HG03442 (cell line): Measurements from ENCODE around the gene BICDL2.

Experiments
- ATAC-seq: cut with Tn5 transposase; IDR thresholded peaks from one replicate; pipeline ENCODE4 v1.9.1; 2021; ENCODE audit warnings: mild to moderate bottlenecking, moderate library complexity; ENCODE audit not compliant: unreplicated experiment

The BICDL2 gene

DNA sequence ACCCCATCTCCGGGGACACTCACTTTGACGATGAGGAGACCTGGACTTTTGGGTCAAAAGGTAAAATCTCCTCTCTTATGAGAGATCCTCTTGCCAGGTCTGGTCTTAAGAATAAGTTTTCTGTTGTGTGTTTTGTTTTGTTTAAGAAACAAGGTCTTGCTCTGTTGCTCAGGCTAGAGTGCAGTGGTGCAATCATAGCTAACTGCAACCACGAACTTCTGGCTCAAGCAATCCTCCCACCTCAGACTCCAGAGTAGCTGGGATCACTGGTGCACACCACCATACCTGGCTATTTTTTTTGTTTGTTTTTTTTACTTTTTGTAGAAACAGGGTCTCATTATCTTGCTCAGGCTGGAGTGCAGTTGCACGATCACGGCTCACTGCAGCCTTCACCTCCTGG, 13.7 kb upstream of the BICDL2 start:
- no peak for ATAC-seq

DNA sequence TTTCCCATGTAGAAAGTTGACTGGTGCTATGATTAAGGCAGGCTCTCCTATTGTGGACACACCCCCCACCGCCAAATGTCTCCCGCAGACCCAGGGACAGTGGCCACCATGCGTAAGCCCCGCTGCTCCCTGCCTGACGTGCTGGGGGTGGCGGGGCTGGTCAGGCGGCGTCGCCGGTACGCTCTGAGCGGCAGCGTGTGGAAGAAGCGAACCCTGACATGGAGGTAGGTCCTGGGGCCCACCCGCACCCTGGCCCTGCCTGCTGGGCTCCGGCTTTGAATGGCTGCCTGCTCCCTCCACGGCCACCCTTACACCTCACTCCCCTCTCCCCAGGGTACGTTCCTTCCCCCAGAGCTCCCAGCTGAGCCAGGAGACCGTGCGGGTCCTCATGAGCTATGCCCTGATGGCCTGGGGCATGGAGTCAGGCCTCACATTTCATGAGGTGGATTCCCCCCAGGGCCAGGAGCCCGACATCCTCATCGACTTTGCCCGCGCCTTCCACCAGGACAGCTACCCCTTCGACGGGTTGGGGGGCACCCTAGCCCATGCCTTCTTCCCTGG, 13.3 kb upstream of the BICDL2 start:
- ATAC-seq: no peak

DNA sequence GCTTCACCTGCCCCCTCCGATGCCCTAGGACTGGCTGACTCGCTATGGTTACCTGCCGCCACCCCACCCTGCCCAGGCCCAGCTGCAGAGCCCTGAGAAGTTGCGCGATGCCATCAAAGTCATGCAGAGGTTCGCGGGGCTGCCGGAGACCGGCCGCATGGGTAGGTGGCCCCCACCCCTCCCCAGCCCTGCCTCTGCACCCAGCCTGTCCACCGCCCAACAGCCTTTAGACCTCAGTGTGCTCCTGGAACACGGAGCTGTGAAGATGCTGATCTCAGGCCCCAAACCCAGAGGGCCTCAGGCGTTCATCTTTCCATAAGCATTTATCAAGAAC, 10.6 kb upstream of the BICDL2 start:
- no peak for ATAC-seq

DNA sequence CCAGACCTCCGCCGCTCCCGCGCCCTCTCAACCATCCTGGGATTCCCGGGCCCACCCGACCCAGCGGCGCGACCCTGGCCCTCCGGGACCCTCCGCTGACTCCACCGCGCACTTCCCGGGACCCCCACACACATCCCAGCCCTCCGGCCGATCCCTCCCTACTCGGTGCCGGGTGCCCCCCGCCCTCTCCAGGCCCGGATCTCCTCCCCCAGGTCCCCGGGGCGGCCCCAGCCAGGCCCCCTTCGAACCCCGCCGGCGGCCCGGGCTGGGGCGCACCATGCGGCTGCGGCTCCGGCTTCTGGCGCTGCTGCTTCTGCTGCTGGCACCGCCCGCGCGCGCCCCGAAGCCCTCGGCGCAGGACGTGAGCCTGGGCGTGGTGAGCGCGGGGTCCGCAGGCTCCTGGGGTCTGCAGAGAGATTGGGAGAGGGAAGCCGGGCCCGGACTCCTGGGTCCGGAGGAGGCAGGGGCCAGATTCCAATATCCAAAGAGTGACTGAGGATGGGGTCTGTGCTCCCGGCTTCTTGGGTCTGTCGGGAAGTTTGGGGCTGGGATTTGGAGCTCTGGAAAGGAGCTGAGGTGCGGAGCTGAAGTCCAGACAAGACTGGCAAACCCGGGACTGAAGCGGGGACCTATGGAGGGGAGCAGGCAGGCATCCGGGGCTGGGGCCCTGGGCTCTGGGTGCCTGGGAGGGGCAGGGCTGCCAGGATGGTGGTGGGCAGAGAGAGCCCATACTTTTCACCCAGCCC, 10.1 kb upstream of the BICDL2 start:
- ATAC-seq: no peak

DNA sequence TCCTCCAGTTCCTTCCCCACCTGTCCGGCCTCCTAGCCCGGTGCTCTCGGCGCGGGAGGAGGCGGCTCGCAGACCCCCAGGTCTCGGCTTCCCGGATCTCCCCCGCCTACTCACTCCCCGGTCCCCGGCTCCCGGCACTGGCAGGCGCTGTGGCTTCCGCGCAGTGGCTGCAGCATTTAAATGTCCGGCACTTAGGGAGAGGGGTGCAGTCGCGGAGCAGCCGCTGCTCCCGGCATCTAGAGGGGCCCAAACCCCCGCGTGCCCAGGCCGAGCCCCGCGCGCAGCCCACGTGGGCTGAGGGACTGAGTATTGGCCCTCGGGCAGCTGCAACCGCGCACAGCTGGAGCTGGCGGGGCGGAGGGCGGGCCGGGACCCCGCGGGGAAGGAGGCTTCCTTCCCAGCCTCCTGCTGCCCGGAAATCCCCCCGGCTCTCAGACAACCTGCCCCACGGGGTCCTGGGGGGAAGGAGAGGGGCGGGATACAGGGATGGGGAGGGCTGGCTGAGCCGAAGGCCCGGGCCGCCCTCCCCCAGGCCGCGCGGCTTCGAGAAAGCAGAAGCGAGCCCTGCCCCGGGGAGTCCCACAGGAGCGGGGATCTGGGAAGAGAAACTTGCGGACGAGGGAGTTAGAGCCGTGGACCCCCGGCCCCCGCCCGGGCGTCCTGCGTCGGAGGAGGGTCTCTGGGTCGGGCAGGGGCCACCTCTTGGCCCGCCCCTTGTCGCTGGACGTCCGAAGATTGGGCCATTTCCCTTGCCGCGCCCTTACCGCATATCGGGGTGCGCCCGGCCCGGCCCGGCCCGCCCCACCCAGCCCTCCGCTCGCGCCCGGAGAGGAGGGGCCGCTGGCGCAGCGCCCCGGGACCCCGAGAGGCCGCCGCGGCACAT, 9.3 kb upstream of the BICDL2 start, which contains the start of gene MMP25:
MMP25 (plus strand) TSS at position 804 of the 883 bp plus-strand sequence. CDS start 357 bp downstream, outside the sequence.
- ATAC-seq: no peak

DNA sequence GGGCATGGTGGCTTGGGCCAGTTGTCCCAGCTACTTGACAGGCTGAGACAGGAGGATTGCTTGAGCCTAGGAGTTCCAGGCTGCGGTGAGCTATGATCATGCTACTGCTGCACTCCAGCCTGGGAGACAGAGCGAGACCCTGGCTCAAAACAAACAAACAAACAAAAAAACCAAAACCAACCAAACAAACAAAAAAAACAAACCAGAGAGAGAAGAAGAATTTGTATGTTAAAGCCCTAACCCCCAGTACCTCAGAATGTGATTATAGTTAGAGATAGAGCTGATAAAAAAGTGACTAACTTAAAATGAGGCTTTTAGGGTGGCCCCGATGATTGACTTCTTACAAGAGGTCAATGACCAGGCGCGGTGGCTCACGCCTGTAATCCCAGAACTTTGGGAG, 8.0 kb upstream of the BICDL2 start:
- ATAC-seq: no peak

DNA sequence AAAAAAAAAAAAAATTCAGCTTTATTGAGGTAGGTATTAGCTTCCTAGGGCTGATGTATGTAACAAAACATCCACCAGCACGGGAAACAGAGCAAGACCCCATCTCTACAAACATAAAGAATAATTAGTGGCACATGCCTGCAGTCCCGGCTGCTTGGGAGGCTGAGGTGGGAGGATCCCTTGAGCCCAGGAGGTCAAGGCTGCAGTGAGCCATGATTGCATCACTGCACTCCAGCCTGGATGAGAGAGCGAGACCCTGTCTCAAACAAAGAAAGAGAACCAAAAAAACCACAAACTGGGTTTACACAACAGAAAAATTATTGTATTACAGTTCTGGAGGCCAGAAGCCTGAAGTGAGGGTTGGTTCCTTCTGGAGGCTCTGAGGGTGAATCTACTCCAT, 5.6 kb upstream of the BICDL2 start:
- ATAC-seq: no peak

DNA sequence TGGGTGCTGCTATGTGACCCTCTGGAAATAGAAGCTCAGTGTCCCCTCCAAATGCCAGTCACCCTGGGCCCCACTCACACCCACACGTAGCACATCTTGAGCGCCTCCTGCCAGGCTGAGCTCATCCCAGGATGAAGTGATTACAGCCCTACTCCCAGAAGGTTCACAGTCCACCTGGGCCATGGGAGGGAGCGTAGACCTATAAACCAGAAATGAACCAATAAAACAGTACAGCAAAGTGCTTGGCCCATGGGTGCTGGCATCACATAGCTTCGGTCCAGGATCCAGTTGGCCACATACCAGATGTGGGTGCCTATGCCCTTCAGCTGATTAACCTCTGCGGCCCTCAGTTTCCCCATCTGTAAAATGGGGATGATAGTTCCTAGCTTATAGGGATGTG, 2.2 kb upstream of the BICDL2 start:
- no peak for ATAC-seq

DNA sequence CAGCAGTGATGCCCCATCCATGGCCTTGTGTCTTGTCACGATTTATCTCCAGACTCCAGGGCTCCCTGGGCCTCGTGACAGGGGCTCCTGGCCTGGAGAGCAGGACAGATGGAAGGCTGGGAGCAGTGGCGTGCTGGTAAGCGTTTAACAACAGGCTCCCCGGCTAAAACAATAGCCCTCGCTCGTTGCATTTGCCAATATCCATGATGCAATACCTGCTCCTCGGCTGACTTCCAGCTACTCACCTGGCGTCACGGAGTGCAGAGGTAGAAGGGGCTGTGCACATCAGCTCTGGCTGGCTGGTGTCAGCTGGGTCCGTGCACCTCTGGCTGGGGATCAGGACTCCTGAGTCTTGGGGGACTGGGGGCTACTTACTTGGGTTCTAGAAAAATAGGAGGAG, 1.5 kb upstream of the BICDL2 start:
- ATAC-seq: no peak

DNA sequence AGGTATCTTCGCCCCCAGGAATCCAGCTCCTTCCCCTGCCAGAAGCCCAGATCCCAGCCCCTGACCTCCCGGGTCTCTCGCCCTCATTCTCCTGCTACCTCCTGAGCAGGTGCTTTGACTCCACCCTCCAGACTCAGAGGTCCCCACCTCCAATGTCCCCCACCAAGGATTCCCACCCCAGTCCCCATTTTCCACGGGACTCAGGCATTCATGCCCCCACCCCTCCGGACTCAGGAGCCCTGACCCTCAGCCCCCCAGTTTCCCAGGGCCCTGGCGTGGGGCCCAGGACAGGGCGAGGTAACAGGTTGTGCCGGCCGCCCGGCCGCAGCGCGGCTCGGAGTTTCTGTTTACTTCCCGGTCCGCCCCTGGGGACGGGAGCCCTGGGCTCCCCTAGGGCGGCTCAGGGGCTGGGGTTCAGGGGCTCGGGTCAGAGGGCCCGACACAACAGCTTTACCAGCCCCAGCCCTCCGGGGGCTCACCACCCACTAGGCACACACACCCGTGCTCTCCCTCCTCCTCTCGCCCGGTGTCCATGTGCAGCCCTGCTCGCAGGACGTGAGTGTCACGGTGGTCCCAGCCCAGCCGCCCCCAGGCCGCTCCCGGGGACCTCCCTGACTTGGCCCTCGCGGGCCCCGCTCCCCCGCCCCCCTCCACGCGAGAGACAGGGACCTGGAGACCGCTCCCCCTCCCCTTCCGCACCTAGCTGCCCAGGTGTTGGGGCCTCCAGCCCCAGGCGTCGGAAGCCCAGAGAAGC, 595 bp downstream of the BICDL2 start:
- no peak for ATAC-seq

DNA sequence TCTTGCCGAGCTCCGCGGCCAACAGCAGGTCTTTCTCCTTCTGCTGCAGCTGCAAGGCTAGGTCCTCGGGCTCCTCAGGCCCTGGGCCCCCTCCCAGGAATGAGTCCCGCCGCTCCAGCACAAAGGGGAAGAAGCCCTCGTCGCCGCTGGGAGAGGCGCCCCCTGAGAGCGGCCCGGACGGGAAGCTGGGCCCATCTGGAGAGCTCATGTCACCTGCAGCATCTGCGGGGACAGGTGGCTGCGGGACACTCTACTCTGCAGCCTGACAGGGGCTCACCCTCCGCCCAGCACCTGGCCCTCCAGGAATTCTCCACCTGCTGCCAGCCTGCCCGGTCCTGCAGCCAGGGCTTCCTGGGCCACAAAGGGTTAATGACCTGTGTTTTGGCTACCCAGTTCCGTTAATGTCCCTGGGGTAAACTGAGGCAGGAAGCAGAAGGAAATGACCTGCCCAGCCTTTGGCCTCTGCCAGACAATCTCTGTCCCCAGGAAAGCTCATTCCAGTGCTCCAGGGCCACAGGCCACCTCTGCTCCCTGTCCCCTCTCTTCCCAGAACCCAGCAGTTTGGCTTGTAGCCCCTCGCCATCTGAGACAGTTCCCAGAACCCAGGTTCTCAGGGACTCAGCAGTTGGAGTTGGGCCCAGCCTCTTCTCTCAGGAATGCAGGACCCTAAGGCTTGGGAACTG, 1.3 kb downstream of the BICDL2 start:
- no peak for ATAC-seq

DNA sequence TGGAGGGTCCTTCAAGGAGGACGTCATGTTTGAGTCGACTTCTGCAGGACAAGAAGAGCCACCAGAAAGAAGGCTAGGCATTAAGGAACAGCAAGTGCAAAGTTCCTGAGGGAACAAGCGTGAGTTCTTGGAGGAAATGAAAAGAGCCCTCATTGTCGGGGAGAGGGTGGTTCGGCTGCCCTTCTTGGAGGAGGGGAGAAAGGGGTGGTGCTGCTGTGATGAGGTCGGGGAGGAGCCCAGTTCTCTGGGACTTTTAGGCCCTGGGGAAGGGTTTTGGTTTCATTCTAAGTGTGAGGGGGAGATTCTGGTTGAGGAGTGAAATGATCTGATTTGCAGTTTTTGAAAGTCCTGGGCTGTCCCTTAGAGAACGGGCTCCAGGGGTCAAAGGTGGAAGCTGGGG, 4.1 kb downstream of the BICDL2 start:
- ATAC-seq: no peak

DNA sequence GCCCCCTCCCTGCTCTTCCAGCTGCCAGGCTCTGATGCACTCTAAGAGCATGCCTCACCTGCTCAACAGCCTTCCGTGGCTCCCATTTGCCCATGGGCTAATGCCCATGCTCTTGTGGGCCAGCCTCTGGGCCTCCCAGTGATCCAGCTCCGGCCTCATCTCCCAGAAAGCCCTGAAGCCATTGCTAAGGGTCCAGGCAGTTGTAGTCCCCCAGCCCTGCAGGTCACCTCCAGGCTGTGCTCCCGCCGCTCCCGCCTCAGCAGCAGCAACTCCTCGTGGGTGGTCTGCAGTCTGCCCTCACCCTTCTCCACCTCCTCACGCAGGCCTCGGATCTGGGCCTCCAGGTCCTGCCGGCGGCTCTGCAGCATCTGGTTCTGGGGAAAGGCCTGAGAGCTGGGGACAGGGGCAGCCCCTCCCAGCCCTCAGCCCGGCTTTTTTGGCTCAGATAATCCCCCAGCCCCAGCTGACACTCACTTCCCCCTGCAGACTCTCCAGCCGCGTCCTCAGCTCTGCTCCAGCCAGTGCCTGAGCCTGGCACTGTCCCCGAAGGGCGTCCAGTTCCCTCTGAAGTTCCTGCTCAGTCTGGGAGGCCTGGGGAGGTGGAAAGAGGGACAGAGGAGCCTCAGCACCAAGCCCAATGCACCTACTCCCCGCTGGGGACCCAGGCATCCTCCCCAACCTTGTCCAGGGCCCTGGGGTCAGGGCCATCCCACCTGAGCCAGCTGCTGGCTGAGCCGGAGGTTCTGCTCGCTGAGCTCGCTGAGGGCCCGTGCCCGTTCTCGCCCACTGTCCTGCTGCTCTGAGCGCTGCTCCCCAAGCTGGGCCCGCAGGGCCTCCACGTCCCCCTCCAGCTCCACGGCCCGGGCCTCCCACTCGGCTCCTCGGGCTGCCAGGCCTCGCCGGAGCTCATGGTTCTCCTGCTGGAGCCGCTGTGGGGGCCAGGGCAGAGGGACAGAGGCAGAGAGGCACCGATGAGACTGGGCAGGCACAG, 6.2 kb downstream of the BICDL2 start:
- no peak for ATAC-seq

DNA sequence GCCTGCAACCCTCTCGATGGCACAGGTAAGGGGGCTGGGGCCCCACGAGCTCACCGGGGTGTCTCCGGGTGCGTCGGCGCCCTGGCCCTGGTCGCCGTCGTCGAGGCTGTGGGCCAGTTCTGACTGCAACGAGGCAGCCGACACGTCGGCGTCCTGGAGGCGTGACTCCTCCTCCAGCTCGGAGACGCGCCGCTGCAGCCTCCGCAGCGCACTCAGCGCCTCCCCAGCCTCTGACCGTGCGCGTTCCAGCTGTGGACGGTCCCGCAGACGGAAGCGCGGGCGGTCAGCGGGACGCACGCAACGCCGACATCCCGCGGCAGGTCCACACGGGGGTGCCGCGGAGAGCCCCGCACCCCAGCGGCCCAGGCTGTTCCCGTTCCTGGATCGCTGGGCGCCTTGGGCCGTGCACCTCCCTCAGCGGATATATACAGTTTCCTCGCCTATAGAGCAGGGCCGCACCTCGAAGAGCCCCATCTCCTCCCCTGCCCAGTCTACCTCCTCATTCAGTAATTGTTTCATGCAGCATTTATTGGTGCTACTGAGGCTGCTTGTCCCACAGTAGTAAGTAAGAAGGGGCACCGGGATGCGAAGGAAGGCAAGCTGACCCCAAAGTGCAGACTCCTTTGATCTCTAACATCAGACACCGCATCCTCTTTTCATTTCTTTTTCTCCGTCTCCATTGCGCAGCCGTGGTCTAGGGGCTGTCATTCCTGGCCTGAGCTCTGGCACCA, 7.1 kb downstream of the BICDL2 start:
- ATAC-seq: no peak

DNA sequence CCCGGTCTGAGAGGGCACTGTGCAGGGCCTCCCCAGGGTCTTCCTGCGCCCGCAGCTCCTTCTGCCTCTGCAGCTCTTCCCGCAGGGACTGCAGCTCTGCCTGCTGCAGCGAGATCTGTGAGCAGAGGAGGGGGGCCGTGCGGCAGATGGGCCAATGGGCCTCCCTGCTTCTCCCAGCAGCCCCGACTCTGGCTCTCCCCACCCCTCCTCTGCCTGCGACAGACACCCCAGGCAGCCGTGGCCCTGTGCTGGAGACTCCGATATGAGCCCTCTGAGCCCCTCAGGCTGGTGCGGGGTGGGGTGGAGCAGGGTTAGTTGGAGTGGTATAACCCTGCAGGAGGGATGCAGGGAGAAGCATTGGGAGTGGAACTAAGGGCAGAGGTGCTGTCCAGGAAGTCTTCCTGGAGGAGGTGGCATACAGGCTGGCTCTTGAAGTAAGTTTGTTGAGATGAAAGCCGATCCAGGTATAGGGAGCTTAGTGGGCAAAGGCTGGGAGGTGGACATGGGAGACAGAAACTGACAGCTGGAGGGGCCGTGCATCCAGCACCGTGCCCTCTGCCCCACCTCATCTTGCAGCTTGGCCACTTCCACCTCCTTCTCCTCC, 7.9 kb downstream of the BICDL2 start:
- ATAC-seq: no peak

DNA sequence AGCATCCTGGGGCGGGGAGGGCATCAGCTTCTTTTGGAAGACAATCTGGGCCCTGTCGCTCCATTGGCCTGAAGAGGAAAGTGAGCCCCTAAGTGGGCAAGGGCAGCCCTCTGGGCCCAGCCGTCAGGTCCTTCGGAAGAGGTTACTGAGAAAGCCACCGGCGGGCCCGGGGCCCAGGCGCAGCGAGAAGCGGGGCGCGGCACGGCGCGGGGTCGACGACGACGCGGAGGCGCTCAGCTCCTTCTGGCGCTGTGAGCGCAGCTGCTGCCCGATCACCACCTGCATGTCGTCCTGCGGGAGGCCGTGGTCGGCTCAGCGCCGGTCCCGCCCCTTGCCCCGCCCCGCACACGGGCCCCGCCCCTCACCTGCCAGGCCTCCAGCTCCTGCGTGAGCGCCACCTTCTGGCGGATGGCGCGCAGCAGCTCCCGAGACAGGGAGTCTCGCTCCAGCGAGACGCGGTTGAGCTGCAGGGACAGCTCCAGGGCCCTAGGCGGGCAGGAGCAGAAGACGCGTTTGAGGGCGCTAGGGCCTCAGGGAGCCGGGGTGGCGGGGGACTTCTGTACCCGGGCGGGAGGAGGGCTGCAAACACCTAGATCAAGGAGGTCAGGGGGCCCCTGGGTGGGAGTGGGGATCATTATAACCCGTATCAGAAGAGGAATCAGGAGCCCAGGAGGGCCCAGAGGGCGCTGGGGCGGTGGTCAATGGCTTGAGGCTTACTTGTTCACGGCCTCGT, 8.6 kb downstream of the BICDL2 start:
- no peak for ATAC-seq

DNA sequence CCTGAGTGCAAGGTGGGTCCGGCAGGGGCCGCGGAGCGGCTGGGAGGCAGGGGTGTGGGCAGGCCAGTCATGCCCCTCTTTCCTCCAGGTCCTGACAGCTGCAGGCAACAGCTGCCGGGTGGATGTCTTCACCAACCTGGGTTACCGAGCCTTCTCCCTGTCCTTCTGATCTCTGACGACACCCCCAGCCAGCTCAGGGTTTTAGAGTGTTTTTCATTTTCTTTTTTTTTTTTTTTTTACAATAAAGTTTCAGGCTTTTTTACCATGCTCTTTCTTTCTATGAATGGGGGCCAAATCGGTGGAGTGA, 9.3 kb downstream of the BICDL2 start:
- ATAC-seq: no peak
